Esophagus muscularis mucosa (tissue), 4 donors: ENCODE results near the gene CYB5RL. TPM values are rescaled to one million over a fixed set of nuclear protein-coding genes. Genes with fewer than 3 reads are reported as not detected.

Source experiments
- DNase-seq: peaks from one replicate; pipeline ENCODE4 v3.0.0-alpha.2; 2017; ENCODE audit errors: extremely low spot score
- H3K27ac ChIP-seq, 4 donors: fragments of 200-600 bp; sonication (generic); replicated peaks in 1 of 4; 1 replicate in 3 of 4; 2 replicates in 1 of 4; pipeline ENCODE4 v1.5.1; 2016 to 2019; ENCODE audit warnings: mild to moderate bottlenecking in 1 of 4
- H3K27me3 ChIP-seq, 4 donors: fragments of 200-600 bp; sonication (generic); one replicate each; pipeline versions ENCODE4 v1.5.1 to v1.6.0; 2016 to 2019
- H3K36me3 ChIP-seq, 4 donors: fragments of 200-600 bp; sonication (generic); one replicate each; pipeline ENCODE4 v1.5.1; 2016 to 2019
- H3K4me1 ChIP-seq, 4 donors: fragments of 200-600 bp; sonication (generic); one replicate each; pipeline ENCODE4 v1.5.1; 2016 to 2019
- H3K4me3 ChIP-seq, 4 donors: fragments of 200-600 bp; sonication (generic); 1 replicate in 2 of 4; 2 replicates in 2 of 4; pipeline ENCODE4 v1.5.1; 2016 to 2019; ENCODE audit warnings: mild to moderate bottlenecking in 4 of 4, moderate library complexity in 1 of 4
- H3K9me3 ChIP-seq, 4 donors: fragments of 200-600 bp; sonication (generic); 1 replicate in 3 of 4; 2 replicates in 1 of 4; pipeline ENCODE4 v1.5.1; 2016 to 2019
- CTCF ChIP-seq, 3 experiments: fragments of 200-600 bp in 2 of 3; fragments of 450-650 bp in 1 of 3; sonication (generic) in 2 of 3; IDR thresholded peaks; one replicate each; pipeline ENCODE4 v1.5.1; 2017 to 2019; ENCODE audit warnings: antibody characterized with exemption in 3 of 3, mild to moderate bottlenecking in 2 of 3, moderate library complexity in 1 of 3
- EP300 ChIP-seq: sonication (generic); formaldehyde crosslinking; IDR thresholded peaks from one replicate; pipeline ENCODE4 v1.6.1; 2017; ENCODE audit warnings: antibody characterized with exemption
- POLR2A ChIP-seq: fragments of 450-650 bp; IDR thresholded peaks from one replicate; pipeline ENCODE4 v1.6.1; 2017; ENCODE audit warnings: antibody characterized with exemption, moderate library complexity, mild to moderate bottlenecking, low read depth
- POLR2AphosphoS5 ChIP-seq, 2 donors: sonication (generic); formaldehyde crosslinking; IDR thresholded peaks; one replicate each; pipeline ENCODE4 v1.6.1; 2017; ENCODE audit warnings: antibody characterized with exemption in 2 of 2
- WGBS: methylation state at CpG from one replicate; pipeline ENCODE4 v1.1.5; 2018; 5-methylcytosine and 5-hydroxymethylcytosine counted together
- intact Hi-C: fragments of 100-400 bp; cut with DNase I; formaldehyde crosslinking; loops from one replicate; pipeline ENCODE4 v1.15.1; 2023
- total RNA-seq, 4 donors: library from RNA; depleted of rRNA; stranded (reverse); fragments of >200 nt; gene quantifications; one replicate each; pipeline versions ENCODE4 v1.1.0 to v1.2.1, GENCODE V29; 2016

The CYB5RL gene
- total RNA-seq, 4 donors from 2014 or later: 3.6 to 6.1 (median 3.9) TPM

DNA sequence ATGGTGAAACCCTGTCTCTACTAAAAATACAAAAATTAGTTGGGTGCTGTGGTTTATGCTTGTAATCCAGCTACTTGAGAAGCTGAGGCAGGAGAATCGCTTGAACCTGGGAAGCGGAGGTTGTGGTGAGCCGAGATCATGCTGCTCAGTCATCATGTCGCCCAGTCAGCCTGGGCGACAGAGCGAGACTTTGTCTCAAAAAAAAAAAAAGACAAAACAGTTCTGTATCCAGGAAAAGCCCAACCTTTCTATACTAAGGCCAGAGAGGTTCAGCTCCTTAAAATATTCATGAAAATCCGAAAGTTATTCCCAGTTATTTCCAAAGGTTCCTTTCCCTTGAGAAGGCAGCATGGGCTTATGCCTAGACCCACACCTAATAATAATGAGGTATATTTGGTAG, 4.4 kb upstream of the CYB5RL start:
- H3K27me3 ChIP-seq: no peaks in the 10 kb centered on the region
- no peak overlapping the region for H3K4me3 ChIP-seq
- H3K27ac ChIP-seq: no peak overlapping the region
- DNase-seq: no peak
- 68% methylated on average over 7 of the region's 7 CpGs for WGBS
- H3K9me3 ChIP-seq: no peaks in the 10 kb centered on the region
- TF ChIP-seq EP300 (no peak), POLR2AphosphoS5 (IDR thresholded peaks at IDR 0.05) (no peak), CTCF (IDR thresholded peaks at IDR 0.05) (no peak), POLR2A (no peak)
- intact Hi-C loops: loop anchor here (5.0 kb wide), 2 partner anchors 203 to 283 kb away; partner anchors contain the start of gene SSBP3
- peaks cover 12 to 28% (median 24%) of the 10 kb centered on the region in 4 donors for H3K4me1 ChIP-seq
- peaks cover 15 to 67% (median 51%) of the 10 kb centered on the region in 4 donors for H3K36me3 ChIP-seq

DNA sequence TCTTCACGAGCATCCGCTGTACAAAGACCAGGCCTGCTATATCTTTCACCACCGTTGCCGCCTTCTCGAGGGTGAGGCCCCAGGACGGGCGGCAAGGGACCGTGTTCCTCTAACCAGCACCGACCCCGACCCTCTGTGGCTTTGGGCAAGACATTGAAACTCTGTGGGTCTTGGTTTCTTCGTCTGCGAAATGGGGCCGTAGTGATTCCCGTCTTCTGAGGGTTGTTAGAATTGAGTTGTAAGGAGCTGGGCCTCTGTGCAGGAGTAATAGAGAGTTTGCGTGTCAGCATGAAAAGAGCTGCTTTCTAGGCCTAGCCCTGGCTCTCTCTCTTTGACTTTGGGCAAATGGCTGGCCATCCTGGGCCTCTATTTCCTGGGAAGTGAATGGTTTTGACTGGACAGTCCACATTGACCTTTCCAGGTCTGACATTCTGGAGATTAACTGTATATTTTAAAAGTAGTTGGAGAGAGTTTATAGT, 728 bp upstream of the CYB5RL start:
- Histone ChIP-seq H3K4me1 (peaks cover 14 to 33% (median 29%) of the 10 kb centered on the region in 4 donors), H3K36me3 (peaks cover 6 to 39% (median 25%) of the 10 kb centered on the region in 4 donors), H3K27me3 (no peaks in the 10 kb centered on the region), H3K27ac (peak overlapping the region; percentile 81 to 85 (median 81)), H3K4me3 (peak overlapping the region; percentile 78 to 86 (median 84)), H3K9me3 (no peaks in the 10 kb centered on the region)
- TF ChIP-seq POLR2A (no peak), CTCF (IDR thresholded peaks at IDR 0.05) (no peak), POLR2AphosphoS5 (IDR thresholded peaks at IDR 0.05) (no peak), EP300 (no peak)
- no peak for DNase-seq
- intact Hi-C loops: loop anchor here (5.0 kb wide), 2 partner anchors 207 to 287 kb away; partner anchors contain the start of gene SSBP3
- 5% methylated on average over 11 of the region's 15 CpGs for WGBS

DNA sequence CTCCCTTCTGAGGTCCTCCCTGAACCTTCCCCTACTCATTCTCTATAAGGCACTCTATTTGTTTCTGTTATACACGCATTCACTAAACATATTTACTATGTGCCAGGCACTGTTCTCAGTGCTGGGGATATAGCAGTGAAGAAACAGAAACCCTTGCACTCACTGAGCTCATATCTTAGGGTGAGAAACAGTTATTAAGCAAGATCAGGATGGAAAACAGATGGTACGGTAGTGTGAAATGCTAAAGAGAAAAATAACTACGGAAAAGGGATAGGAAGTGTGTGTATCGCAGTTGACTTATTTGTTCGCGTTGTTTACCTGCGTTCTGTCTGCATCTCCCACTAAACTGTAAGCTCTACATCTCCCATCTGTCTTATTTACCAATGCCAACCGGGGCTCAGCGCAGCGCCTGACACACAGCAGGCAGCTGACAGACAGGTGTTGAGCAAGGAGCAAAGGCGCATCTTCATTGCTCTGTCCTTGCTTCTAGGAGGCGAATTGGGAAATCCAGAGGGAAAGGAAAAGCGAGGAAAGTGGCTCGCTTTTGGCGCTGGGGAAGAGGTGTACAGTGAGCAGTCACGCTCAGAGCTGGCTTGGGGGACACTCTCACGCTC, 572 bp downstream of the CYB5RL start:
- no peak for DNase-seq
- TF ChIP-seq POLR2A: no peak
- no peak for TF ChIP-seq POLR2AphosphoS5 (IDR thresholded peaks at IDR 0.05)
- intact Hi-C loops: no loop called here
- H3K36me3 ChIP-seq: peaks cover 4 to 39% (median 25%) of the 10 kb centered on the region in 4 donors
- H3K4me1 ChIP-seq: peaks cover 14 to 33% (median 29%) of the 10 kb centered on the region in 4 donors
- peak overlapping the region; percentile 81 to 85 (median 81) for H3K27ac ChIP-seq
- no peaks in the 10 kb centered on the region for H3K27me3 ChIP-seq
- peak overlapping the region; percentile 78 to 86 (median 84) for H3K4me3 ChIP-seq
- H3K9me3 ChIP-seq: no peaks in the 10 kb centered on the region
- WGBS: 19% methylated on average over 16 of the region's 17 CpGs

DNA sequence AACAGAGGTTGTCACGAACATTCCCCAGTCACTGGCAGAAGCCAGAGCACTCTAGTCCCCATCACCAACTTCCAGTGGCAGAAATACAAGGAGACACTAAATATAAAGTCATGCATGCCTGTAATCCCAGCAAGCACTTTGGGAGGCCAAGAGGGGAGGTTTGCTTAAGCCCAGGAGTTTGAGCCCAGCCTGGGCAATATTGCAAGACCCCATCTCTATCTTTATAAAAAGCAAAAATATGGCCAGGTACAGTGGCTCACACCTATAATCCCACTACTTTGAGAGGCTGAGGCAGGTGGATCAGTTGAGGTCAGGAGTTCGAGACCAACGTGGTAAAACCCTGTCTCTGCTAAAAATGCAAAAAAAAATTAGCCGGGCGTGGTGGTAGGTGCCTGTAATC, 6.4 kb downstream of the CYB5RL start:
- 95% methylated on average over 5 of the region's 5 CpGs for WGBS
- Histone ChIP-seq H3K36me3 (peaks cover 12 to 76% (median 49%) of the 10 kb centered on the region in 4 donors), H3K4me3 (no peak overlapping the region), H3K27me3 (no peaks in the 10 kb centered on the region), H3K27ac (no peak overlapping the region), H3K4me1 (no peaks in the 10 kb centered on the region), H3K9me3 (no peaks in the 10 kb centered on the region)
- intact Hi-C loops: no loop called here
- no peak for TF ChIP-seq POLR2A
- TF ChIP-seq POLR2AphosphoS5 (IDR thresholded peaks at IDR 0.05): no peak
- no peak for TF ChIP-seq EP300
- no peak for TF ChIP-seq CTCF (IDR thresholded peaks at IDR 0.05)
- DNase-seq: no peak

- Histone ChIP-seq H3K4me1 (no peaks in the 10 kb centered on the region), H3K36me3 (peaks cover 12 to 90% (median 53%) of the 10 kb centered on the region in 4 donors), H3K4me3 (no peak overlapping the region), H3K27me3 (no peaks in the 10 kb centered on the region), H3K27ac (no peak overlapping the region), H3K9me3 (no peaks in the 10 kb centered on the region)
- no peak for TF ChIP-seq CTCF (IDR thresholded peaks at IDR 0.05)
- no peak for TF ChIP-seq POLR2AphosphoS5 (IDR thresholded peaks at IDR 0.05)
- no peak for TF ChIP-seq EP300
- no peak for TF ChIP-seq POLR2A
- 100% methylated on average over 1 of the region's 1 CpG for WGBS
- intact Hi-C loops: no loop called here
- no peak for DNase-seq
Observed at GRCh38 chr1:54191525-54191924, 8.3 kb downstream of the CYB5RL start.
